GM04503 (cell line): ENCODE results near the gene CLSTN1.
"Not testable (repeated sequence)": the region's sequence is repeated elsewhere in the genome, so short reads cannot be mapped to it uniquely, and the experiment has no call there.

Experiments
- DNase-seq: peaks from one replicate; pipeline ENCODE4 v3.0.0-alpha.2; 2012; ENCODE audit warnings: low read depth

The CLSTN1 gene

GRCh38 chr1:9794081-9794480, 29.7 kb downstream of the CLSTN1 start:
- no peak for DNase-seq

GRCh38 chr1:9793291-9793690, 30.5 kb downstream of the CLSTN1 start:
- DNase-seq = no peak

- DNase-seq = no peak
Measured at GRCh38 chr1:9792156-9793042, 31.4 kb downstream of the CLSTN1 start.

- not testable (repeated sequence) for DNase-seq
Measured at GRCh38 chr1:9789700-9790099, 34.1 kb downstream of the CLSTN1 start.

GRCh38 chr1:9787702-9788101, 36.1 kb downstream of the CLSTN1 start:
- no peak for DNase-seq

- DNase-seq = no peak
Measured at GRCh38 chr1:9785406-9785805, 38.4 kb downstream of the CLSTN1 start.

GRCh38 chr1:9784508-9785133, 39.1 kb downstream of the CLSTN1 start:
- no peak for DNase-seq

- DNase-seq = no peak
Measured at GRCh38 chr1:9782897-9783296, 40.9 kb downstream of the CLSTN1 start.

- DNase-seq = no peak
Measured at GRCh38 chr1:9782116-9782751, 41.5 kb downstream of the CLSTN1 start.

GRCh38 chr1:9780554-9781110, 43.1 kb downstream of the CLSTN1 start:
- no peak for DNase-seq

- no peak for DNase-seq
Measured at GRCh38 chr1:9778905-9779304, 44.9 kb downstream of the CLSTN1 start.

- DNase-seq = no peak
Measured at GRCh38 chr1:9776685-9777084, 47.1 kb downstream of the CLSTN1 start.

- no peak for DNase-seq
Measured at GRCh38 chr1:9774712-9775679, 48.8 kb downstream of the CLSTN1 start.

GRCh38 chr1:9770298-9770697, 53.5 kb downstream of the CLSTN1 start:
- no peak for DNase-seq

- no peak for DNase-seq
Measured at GRCh38 chr1:9768983-9769382, 54.8 kb downstream of the CLSTN1 start.

- DNase-seq = no peak
Measured at GRCh38 chr1:9767964-9768668, 55.6 kb downstream of the CLSTN1 start.

GRCh38 chr1:9766759-9767442, 56.9 kb downstream of the CLSTN1 start:
- peak; percentile 100 for DNase-seq

- no peak for DNase-seq
Measured at GRCh38 chr1:9764550-9764949, 59.2 kb downstream of the CLSTN1 start.

- no peak for DNase-seq
Measured at GRCh38 chr1:9763914-9764313, 59.9 kb downstream of the CLSTN1 start.

- DNase-seq = not testable (repeated sequence)
Measured at GRCh38 chr1:9762446-9762845, 61.3 kb downstream of the CLSTN1 start.
